Fibroblast of gingiva (primary cell): ENCODE measurements around the gene DIAPH1.
"Not testable (repeated sequence)": the region's sequence is repeated elsewhere in the genome, so short reads cannot be mapped to it uniquely, and the experiment has no call there.

Experiments
- DNase-seq: peaks from one replicate; pipeline ENCODE4 v3.0.0-alpha.2; 2011; ENCODE audit warnings: low read depth

Gene DIAPH1

DNA sequence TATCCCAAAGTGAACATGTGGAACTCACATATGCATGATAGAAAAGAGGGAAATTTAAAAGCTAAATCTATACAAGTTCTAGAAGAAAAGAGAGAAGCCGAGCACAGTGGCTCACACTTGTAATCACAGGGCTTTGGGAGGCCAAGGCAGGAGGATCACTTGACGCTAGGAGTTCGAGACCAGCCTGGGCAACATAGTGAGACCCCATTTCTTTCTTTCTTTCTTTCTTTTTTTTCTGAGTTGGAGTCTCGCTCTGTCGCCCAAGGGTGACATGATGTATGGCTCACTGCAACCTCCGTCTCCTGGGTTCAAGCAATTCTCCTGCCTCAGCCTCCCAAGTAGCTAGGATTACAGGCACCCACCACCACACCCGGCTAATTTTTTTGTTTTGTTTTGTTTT is 8.9 kb downstream of the DIAPH1 start:
- DNase-seq = not testable (repeated sequence)

DNA sequence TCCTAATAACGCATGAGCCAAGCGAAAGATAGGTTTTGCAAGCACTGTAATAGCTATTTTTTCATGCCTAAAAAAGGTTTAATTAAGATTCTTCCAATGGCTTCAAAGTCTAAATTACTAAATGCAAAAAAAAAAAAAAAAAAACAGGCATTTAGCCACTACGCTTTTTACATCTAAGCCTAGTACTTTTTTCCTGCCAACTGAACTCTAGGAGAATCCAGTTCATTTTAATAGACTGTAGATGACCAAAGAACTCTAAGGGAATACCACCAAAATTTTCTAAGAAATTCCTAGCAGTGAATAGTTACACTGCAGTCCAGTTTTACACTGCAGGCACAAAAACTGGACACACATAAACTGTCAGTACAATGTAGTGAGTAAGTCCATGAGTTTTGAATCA is 9.8 kb downstream of the DIAPH1 start:
- no peak for DNase-seq

DNA sequence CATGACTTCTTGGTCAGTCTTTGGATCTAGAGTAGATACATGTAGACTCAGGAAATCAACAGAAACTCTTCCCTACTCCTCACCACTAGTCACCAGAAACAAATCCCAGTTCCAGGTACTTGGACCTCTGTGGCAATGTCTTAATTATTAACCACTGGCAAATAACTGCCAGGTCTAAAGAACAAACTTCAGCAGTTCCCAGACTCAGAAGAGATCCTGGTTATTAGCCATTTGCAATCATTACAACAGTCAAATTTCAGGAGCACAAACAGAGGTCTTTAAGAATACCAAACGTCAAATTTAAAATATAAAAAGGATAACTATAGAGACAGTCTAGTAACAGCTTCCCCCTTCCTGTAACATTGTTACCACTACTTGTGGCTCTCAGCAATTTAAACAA is 10.2 kb downstream of the DIAPH1 start:
- DNase-seq = no peak

DNA sequence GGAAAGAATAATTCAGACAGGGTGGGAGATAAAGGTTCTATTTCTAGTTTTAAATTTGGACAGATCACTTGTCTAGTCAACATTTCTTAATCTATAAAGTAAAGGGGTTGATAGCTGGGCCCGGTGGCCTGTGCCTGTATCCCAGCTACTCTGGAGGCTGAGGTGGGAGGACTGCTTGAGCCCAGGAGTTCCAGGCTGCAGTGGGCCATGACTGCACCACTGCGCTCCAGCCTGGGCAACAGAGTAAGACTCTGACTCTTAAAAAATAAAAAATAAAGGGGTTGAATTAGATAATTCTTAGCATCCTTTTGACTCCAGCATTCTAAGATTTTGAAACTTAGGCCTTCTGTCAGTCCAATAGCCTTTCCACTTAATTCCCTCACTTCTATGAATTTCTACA is 10.8 kb downstream of the DIAPH1 start:
- DNase-seq = no peak

GRCh38 chr5:141605523-141606277 is 13.1 kb downstream of the DIAPH1 start:
- DNase-seq = peak; percentile 6

DNA sequence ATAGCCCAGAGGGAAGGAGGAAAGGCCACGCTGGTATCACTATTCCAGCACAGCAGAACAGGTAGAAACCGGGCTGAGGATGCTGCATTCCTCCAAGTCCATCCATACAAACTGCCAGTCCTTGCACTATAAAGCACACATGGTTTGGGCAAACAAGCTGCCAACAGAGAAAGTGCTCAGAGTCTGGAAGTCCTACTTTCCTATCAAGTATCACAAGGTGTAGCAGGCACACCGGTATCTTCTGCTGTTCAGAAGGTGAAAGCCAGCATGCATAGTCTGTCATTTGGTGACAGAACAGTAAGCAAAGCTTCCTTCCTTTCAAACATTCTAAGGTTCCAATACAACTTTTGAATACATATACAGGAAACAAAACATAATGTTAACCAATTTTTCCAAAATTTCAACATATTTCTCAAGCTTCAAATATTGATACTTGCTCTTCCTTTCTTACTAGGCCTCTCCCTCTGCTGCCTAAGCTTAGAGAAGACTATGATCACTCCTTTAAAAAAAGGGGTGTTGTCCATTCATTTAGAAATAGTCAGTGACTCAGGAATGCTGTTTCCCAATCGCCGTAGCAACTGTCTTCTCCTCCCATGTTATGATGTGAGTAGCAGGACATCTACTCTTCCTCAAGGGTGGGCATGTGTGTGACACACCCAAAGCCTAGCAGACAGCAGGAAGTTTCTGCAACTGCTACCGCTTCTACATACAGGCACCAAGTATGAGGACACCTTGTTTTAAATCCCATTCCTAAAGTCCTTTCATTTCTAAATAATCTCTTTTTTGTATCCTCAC is 14.7 kb downstream of the DIAPH1 start:
- peak; percentile 91 for DNase-seq

DNA sequence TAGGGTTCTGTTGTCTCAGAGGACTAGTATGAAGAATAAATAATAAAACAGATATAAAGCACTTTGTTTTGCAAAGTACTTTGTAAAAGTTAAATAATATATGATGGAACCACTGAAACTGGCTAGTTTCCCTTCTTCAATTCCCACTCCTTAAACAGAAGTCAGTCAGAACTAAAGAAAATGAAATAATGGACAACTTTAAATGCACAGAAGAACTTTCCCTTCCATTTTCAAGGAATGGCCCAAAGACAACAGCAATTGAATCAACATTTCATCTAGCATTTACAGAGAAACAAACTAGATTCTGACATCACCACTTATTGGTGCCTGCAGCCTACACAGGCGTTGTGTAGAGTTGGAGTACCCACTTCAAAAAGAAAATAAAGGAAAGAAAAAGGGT is 16.2 kb downstream of the DIAPH1 start:
- no peak for DNase-seq

GRCh38 chr5:141598391-141599345 is 20.1 kb downstream of the DIAPH1 start:
- peak; percentile 44 for DNase-seq

GRCh38 chr5:141597814-141598213 is 21.0 kb downstream of the DIAPH1 start:
- DNase-seq = no peak

DNA sequence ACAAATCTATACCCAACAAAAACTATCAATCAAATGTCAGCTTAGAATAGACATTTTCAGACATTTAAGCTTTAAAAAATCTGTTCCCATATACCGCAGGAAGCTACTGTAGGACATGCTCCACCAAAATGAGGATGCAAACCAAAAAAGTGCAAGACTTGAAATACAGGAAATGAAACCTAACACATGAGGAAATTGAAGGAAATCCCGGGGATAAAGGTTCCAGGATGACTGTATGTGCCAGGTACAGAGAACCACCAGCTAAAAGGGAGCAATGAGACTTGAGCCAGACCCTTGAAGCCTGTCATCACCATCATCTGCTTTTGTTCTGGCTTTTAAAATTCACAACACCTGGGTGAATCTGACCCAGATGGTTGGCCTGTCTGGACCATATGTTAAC is 21.4 kb downstream of the DIAPH1 start:
- DNase-seq = no peak

GRCh38 chr5:141596867-141597266 is 21.9 kb downstream of the DIAPH1 start:
- no peak for DNase-seq

DNA sequence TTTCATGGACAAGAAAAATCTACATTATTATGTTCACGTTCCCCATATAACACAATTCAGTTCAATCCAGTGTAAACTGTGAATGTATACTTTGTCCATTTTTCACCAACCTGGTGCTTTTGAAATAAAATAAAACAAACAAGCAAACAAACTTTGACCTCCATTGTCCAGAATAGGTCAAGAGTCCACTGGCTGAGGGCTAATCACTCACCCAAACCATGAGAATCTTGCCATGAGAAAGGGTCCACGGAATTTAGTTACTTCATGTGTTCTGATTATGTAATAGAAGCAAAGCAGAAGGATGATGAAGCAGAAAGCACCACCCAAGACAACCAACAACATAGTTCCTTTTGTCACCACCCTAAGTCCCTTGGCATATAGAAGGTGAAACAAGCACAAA is 28.7 kb downstream of the DIAPH1 start:
- no peak for DNase-seq

- no peak for DNase-seq
Observed at GRCh38 chr5:141586246-141586645, 32.6 kb downstream of the DIAPH1 start.

- DNase-seq = no peak
Observed at GRCh38 chr5:141585594-141585993, 33.2 kb downstream of the DIAPH1 start.

DNA sequence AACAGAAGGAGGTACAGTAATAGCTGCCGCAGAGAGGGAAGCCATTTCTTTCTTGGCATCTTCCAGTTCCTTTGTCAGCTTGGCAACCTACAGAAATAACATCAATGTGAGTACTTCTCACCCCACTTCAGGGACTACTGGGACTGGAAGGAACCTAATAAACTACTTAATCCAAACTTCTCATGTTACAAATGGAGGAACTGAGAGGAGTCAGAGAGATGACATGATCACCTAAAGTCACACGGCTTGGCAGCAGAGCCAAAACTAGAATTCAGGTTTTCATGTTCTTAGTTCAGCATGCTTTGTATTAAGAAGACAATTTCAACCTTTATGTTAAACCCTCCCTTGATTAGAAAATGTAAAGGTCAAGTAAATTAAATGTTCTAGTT is 44.7 kb downstream of the DIAPH1 start:
- no peak for DNase-seq

GRCh38 chr5:141573489-141574121 is 45.2 kb downstream of the DIAPH1 start:
- DNase-seq = no peak

- DNase-seq = no peak
Observed at GRCh38 chr5:141570655-141571054, 48.1 kb downstream of the DIAPH1 start.

DNA sequence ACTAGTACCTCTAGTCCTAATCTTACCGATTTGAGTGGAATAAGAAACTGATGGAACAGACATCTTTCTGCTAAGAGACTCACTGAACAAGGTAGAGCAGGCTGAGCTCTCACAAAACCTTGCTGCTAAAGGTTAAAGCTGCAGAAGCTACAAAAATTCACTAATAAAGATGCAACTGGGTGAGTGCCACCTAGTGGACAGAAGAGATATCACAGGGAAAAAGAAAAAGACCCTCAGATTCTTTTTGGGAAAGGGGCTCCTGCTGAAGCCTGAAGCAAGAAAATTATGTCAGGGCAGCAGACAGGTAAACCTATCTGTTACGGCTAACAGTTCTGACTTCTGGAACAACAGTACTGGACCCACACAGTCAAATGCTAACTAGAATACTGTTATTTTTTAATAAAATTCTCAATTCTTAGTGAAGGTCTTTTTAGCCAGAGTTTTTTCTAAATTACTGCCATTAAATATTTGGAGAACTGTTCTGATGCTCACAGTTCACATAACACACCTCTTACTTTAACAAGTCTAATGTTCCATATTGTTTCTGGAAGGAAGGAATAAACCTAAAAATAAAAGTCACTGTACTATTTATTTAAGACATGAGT is 51.2 kb downstream of the DIAPH1 start:
- no peak for DNase-seq

GRCh38 chr5:141565826-141566570 is 52.8 kb downstream of the DIAPH1 start:
- no peak for DNase-seq

DNA sequence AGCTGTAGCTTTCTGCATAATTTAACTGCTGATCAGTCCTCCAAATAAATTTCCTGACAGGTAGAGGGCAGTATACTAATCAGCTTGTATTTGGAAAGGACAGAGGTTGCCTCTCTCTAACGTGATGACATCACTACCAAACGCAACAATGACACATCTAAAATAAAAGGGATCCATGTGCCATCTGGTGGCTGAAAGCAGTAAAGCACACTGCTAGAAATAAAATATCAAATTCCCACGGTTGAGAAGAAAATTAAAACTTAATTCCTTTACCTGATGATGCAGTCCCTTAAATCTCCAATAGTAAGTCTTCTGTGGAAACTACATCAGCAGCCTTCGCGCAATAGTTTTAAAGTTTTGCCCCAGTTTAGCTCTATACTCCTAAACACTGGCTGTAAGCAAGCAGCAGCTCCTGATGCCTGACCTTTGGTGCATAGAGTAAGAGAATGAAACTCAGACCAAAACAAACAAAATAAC is 54.5 kb downstream of the DIAPH1 start:
- DNase-seq = peak; percentile 95
